CD4-positive, alpha-beta T cell (primary cell): ENCODE measurements around the gene TNFRSF13B. TPM values are rescaled to one million over a fixed set of nuclear protein-coding genes. Genes with fewer than 3 reads are reported as not detected.

Experiments used
- ATAC-seq: fragments of 200-7000 bp; cut with Tn5 transposase; one replicate; pipeline ENCODE4 v1.10.0; 2022; ENCODE audit warnings: mild to moderate bottlenecking; ENCODE audit not compliant: poor library complexity
- CTCF ChIA-PET: fragments of 350-600 bp; sonication (Branson Sonifier 250); formaldehyde crosslinking; loops from one replicate; lab custom pipeline; 2021; ENCODE audit warnings: antibody characterized with exemption, inconsistent platforms; lab: Charles Lee
- POLR2A ChIA-PET: fragments of 350-600 bp; sonication (Branson Sonifier 250); formaldehyde crosslinking; loops from one replicate; lab custom pipeline; 2021; ENCODE audit warnings: antibody characterized with exemption, inconsistent platforms; lab: Charles Lee
- DNase-seq, 14 experiments: peaks; one replicate each; pipeline ENCODE4 v3.0.0-alpha.2; 2013 to 2020; ENCODE audit warnings: mixed read lengths in 2 of 14
- H3K27ac ChIP-seq, 2 donors: one replicate each; pipeline versions ENCODE4 v1.5.1 to v1.7.0; 2013; ENCODE audit warnings: low read length in 2 of 2, low read depth in 1 of 2, mild to moderate bottlenecking in 1 of 2
- H3K27me3 ChIP-seq, 2 experiments: 1 replicate in 1 of 2; 2 replicates in 1 of 2; pipeline versions ENCODE4 v1.6.1 to v1.7.0; 2013; ENCODE audit warnings: low read length in 2 of 2, control low read depth in 1 of 2, mild to moderate bottlenecking in 1 of 2, moderate library complexity in 1 of 2; ENCODE audit not compliant: insufficient read depth in 2 of 2, control insufficient read depth in 1 of 2
- H3K36me3 ChIP-seq: one replicate; pipeline ENCODE4 v1.6.1; 2013; ENCODE audit warnings: low read length, control low read depth; ENCODE audit not compliant: insufficient read depth
- H3K4me1 ChIP-seq: one replicate; pipeline ENCODE4 v1.6.1; 2013; ENCODE audit warnings: low read length, control low read depth; ENCODE audit not compliant: insufficient read depth
- H3K4me3 ChIP-seq: one replicate; pipeline ENCODE4 v1.5.1; 2013; ENCODE audit warnings: mild to moderate bottlenecking, low read length, moderate library complexity
- H3K9me3 ChIP-seq, 2 experiments: 1 replicate in 1 of 2; 2 replicates in 1 of 2; pipeline versions ENCODE4 v1.6.1 to v1.7.0; 2013; ENCODE audit warnings: low read length in 2 of 2, mild to moderate bottlenecking in 2 of 2, control low read depth in 1 of 2, moderate library complexity in 1 of 2; ENCODE audit not compliant: control insufficient read depth in 1 of 2, insufficient read depth in 1 of 2
- H3K27ac Mint-ChIP-seq: one replicate; pipeline ENCODE4 v1.8.0; 2020; ENCODE audit warnings: mixed read lengths
- H3K27me3 Mint-ChIP-seq: one replicate; pipeline ENCODE4 v1.8.0; 2021; ENCODE audit warnings: mixed read lengths
- H3K36me3 Mint-ChIP-seq: one replicate; pipeline ENCODE4 v1.8.0; 2021; ENCODE audit warnings: low read depth, mixed read lengths
- H3K4me1 Mint-ChIP-seq: one replicate; pipeline ENCODE4 v1.8.0; 2021; ENCODE audit warnings: low read depth, mixed read lengths
- H3K4me3 Mint-ChIP-seq: one replicate; pipeline ENCODE4 v1.8.0; 2020; ENCODE audit warnings: mild to moderate bottlenecking, mixed read lengths
- H3K9me3 Mint-ChIP-seq: one replicate; pipeline ENCODE4 v1.8.0; 2020; ENCODE audit warnings: mixed read lengths
- intact Hi-C, 2 experiments: fragments of 100-400 bp; cut with DNase I in 1 of 2; cut with micrococcal nuclease in 1 of 2; formaldehyde crosslinking; loops; one replicate each; pipeline versions ENCODE4 v1.15.1 to v1.9.0; 2023 to 2025; cut with DNase I, micrococcal nuclease
- total RNA-seq, 174 experiments: library from RNA in 2 of 174; stranded (reverse) in 2 of 174; gene quantifications; one replicate each; pipeline ENCODE4 v1.2.3 and lab custom pipeline; 2021 to 2026
- TF ChIP-seq, protein P1 (sequence below): fragments of 200-600 bp; IDR thresholded peaks from one replicate; pipeline ENCODE4 v1.8.0; 2022; ENCODE audit warnings: antibody characterized with exemption, mild to moderate bottlenecking

Gene TNFRSF13B
- total RNA-seq, 2 experiments from 2014 or later: not detected

DNA sequence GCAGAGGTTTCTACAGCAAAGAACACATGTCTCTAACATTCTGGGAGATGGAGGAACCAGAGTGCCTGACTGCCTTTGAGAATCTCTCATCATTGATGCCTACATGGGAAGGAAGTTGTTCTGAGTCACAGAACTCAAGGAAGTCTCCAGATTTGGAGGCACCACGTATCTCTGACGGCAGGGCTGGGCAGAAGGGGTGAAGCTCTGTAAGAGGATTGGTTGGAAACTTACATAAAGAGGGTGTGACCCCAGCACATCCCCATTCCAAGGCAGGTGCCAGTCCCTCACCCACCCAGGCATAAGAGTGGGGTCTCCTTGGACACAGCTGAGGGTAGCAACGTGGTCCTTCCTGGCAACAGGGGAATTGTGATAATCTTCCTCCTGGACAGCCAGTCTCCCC is 17.4 kb downstream of the TNFRSF13B start:
- Histone ChIP-seq H3K9me3 (peaks cover 0 to 11% of the 10 kb centered on the region in 2 experiments), H3K36me3 (no peaks in the 10 kb centered on the region), H3K27me3 (peaks cover 12 to 19% of the 10 kb centered on the region in 2 experiments), H3K4me3 (no peak overlapping the region), H3K4me1 (no peaks in the 10 kb centered on the region), H3K27ac (no peak overlapping the region)
- ChIA-PET CTCF (no interaction called here), POLR2A (no interaction called here)
- Mint-ChIP-seq H3K27me3 (peaks cover 39% of the 10 kb centered on the region), H3K9me3 (peaks cover 3% of the 10 kb centered on the region), H3K36me3 (no peaks in the 10 kb centered on the region), H3K27ac (no peak overlapping the region), H3K4me3 (no peak overlapping the region), H3K4me1 (no peaks in the 10 kb centered on the region)
- intact Hi-C loops: no loop called here
- DNase-seq (no peak), ATAC-seq (no peak)
- TF ChIP-seq, protein P1, sequence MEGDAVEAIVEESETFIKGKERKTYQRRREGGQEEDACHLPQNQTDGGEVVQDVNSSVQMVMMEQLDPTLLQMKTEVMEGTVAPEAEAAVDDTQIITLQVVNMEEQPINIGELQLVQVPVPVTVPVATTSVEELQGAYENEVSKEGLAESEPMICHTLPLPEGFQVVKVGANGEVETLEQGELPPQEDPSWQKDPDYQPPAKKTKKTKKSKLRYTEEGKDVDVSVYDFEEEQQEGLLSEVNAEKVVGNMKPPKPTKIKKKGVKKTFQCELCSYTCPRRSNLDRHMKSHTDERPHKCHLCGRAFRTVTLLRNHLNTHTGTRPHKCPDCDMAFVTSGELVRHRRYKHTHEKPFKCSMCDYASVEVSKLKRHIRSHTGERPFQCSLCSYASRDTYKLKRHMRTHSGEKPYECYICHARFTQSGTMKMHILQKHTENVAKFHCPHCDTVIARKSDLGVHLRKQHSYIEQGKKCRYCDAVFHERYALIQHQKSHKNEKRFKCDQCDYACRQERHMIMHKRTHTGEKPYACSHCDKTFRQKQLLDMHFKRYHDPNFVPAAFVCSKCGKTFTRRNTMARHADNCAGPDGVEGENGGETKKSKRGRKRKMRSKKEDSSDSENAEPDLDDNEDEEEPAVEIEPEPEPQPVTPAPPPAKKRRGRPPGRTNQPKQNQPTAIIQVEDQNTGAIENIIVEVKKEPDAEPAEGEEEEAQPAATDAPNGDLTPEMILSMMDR: no peak

DNA sequence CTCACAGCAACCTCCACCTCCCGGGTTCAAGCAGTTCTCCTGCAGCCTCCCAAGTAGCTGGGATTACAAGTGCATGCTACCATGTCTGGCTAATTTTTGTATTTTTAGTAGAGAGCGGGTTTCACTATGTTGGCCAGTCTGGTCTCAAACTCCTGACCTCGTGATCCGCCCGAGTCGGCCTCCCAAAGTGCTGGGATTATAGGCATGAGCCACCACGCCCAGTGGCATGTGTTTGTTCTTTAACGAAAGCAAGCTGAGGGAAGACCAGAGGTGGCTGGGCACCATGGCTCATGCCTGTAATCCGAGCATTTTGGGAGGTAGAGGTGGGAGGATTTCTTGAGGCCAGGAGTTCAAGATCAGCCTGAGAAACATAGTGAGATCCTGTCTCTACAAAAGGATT is 18.1 kb downstream of the TNFRSF13B start:
- Mint-ChIP-seq H3K4me3 (no peak overlapping the region), H3K9me3 (peaks cover 6% of the 10 kb centered on the region), H3K27me3 (peaks cover 39% of the 10 kb centered on the region), H3K4me1 (no peaks in the 10 kb centered on the region), H3K36me3 (no peaks in the 10 kb centered on the region), H3K27ac (no peak overlapping the region)
- ATAC-seq (no peak), DNase-seq (no peak)
- intact Hi-C loops: no loop called here
- Histone ChIP-seq H3K9me3 (peaks cover 6 to 13% of the 10 kb centered on the region in 2 experiments), H3K27me3 (peaks cover 12 to 19% of the 10 kb centered on the region in 2 experiments), H3K27ac (no peak overlapping the region), H3K4me1 (no peaks in the 10 kb centered on the region), H3K4me3 (no peak overlapping the region), H3K36me3 (no peaks in the 10 kb centered on the region)
- POLR2A ChIA-PET: no interaction called here
- CTCF ChIA-PET: no interaction called here
- TF ChIP-seq, protein P1: no peak

DNA sequence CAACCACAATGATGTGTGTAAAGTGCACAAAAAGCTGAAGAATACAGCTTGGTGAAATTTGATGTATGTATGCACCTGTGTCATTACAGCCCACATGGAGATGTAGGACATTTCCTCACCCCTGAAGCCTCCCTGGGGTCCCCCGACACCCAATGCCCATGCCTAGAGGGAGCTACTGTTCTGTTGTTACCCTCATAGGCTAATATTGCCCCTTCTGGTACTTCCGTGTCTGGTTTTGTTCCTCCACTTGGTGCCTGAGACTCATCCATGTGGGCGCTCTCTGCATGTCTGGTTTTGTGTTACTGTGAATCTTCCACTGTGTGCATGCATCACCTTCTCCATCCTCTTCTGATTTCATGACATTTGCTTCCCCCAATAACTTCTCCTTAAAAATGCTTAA is 18.6 kb downstream of the TNFRSF13B start:
- CTCF ChIA-PET: no interaction called here
- H3K27me3 Mint-ChIP-seq: peaks cover 39% of the 10 kb centered on the region
- ATAC-seq: no peak

More for the DNA sequence above, 18.6 kb downstream of the TNFRSF13B start:
- H3K9me3 Mint-ChIP-seq: peaks cover 6% of the 10 kb centered on the region
- TF ChIP-seq, protein P1: no peak
- DNase-seq: no peak
- no peak overlapping the region for H3K27ac Mint-ChIP-seq
- Histone ChIP-seq H3K36me3 (no peaks in the 10 kb centered on the region), H3K4me1 (no peaks in the 10 kb centered on the region), H3K4me3 (no peak overlapping the region), H3K27ac (no peak overlapping the region), H3K9me3 (peaks cover 11 to 18% of the 10 kb centered on the region in 2 experiments), H3K27me3 (peaks cover 12 to 19% of the 10 kb centered on the region in 2 experiments)
- intact Hi-C loops: no loop called here
- H3K4me3 Mint-ChIP-seq: no peak overlapping the region
- POLR2A ChIA-PET: no interaction called here
- no peaks in the 10 kb centered on the region for H3K36me3 Mint-ChIP-seq
- H3K4me1 Mint-ChIP-seq: no peaks in the 10 kb centered on the region
